LNCAP (cell line): ENCODE data around the gene HJV.

Source experiments
- TF ChIP-seq, protein P1 (sequence below): fragments of 450-650 bp; IDR thresholded peaks from 2 replicates; pipeline ENCODE4 v1.5.1; 2017; ENCODE audit warnings: mild to moderate bottlenecking

HJV gene

DNA sequence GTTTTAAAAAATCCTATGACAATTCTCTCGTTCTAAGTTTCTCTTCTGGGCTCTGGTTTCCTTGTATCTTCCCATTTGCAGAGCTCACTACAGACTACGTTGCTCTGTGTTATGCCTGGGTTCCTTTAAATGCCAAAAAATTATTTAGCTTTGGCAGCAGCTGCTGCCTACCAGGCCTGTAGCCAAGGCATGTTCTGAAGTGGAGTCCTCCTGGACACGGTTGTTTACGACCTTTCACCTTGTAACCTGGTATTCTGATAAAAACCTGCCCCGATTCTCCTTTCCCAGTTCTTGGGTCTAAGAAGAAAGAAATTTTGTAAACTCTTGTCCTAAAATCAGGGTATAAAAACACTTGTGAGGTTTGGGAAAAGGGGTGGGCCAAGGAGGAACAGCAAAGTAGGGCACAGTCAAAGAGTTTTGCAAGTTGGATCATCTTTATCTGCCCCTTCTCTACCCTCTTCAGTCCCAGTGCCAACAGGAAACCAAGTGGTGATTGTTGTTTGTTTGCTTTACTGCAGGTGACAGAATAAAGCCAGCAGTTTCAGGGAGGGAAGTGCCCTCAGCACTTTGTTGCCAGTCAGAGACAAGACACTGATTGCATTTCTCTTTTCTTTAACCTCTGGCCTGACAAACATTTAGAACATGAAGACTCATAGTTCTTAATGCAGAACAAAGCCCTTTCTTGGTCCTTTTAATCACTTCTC lies 22.1 kb downstream of the HJV start:
- TF ChIP-seq, protein P1, sequence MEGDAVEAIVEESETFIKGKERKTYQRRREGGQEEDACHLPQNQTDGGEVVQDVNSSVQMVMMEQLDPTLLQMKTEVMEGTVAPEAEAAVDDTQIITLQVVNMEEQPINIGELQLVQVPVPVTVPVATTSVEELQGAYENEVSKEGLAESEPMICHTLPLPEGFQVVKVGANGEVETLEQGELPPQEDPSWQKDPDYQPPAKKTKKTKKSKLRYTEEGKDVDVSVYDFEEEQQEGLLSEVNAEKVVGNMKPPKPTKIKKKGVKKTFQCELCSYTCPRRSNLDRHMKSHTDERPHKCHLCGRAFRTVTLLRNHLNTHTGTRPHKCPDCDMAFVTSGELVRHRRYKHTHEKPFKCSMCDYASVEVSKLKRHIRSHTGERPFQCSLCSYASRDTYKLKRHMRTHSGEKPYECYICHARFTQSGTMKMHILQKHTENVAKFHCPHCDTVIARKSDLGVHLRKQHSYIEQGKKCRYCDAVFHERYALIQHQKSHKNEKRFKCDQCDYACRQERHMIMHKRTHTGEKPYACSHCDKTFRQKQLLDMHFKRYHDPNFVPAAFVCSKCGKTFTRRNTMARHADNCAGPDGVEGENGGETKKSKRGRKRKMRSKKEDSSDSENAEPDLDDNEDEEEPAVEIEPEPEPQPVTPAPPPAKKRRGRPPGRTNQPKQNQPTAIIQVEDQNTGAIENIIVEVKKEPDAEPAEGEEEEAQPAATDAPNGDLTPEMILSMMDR, result no peak

DNA sequence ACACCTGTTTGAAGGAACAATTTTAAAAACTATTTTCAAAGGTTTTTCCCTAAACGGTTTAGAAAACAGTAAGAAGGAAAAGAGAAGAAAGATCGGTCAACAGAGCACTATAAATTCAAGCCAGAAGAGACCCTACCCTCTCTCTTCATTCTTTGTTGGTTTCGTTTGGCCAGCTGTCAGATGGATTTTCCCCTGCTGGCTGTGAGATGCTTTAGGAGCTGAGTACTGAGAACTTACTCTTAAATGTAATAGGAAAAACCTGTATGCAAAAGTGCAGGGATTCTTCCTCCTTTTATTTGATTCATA lies 23.9 kb downstream of the HJV start:
- TF ChIP-seq, protein P1, result no peak

DNA sequence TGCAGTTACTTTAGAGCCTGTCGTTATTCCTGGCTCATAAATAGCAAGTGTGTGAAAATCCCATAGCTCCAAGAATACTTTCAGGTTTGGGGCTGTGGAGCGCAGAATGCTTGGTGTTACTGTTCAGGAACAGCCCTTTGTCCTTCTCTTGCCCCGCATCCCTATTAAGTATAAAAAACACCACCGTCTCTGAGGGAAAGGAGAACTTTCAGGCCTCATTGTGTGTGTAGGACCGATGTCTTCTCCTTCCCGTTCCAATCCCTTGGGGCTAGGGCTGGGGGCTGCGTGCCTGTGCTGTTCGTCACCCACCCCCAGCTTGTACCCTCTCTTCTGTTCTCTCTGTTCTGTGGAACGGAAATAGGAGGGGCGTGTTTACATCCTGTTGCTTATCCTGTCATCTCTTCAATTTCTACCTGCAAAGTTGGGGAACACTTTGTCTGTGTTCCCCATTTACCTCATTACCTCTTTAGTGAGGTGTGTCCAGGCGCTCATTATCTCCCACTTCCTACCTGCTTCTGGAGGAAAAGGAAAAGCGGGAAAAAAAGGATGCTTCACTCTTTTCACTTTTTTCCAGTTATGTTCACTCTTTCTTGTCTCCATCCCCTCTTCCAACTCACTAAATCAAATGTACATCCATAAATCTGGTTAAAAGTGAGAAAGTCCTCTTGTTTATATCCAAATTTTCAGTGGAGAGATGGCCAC lies 24.4 kb downstream of the HJV start:
- TF ChIP-seq, protein P1, result no peak

DNA sequence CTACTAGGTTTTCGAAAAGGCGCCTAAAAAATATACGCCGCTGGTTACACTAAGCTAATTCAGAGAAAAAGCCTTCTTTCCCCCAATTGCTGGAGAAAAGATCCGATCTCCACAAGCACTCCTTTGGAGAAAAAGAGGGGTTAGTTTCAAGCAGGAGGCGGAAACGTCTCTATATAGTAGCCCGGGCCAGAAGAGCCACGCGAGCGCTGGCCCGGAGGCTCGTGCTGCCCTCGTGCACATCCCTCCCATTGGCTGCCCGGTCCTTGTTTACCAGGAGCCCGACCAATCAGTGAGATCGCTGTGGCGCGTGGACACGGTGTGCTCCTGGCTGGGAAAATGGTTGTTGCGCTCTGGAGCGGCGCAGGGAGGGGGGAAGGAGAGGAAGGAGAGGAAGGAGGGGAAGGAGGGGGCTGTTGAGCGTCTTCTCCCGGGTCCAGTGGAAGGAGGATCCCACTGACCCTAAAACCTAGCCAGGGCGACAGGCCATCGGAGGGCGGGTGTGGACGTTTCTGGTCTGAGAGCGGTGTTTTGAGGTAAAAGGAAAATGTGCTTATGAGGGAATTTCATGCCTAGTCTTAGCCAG lies 25.0 kb downstream of the HJV start, which contains the start of gene TXNIP:
Gene TXNIP, minus strand, starts transcription at position 147 of the 583 bp plus-strand sequence. CDS start 313 bp downstream, outside the sequence.
- TF ChIP-seq, protein P1, result no peak

DNA sequence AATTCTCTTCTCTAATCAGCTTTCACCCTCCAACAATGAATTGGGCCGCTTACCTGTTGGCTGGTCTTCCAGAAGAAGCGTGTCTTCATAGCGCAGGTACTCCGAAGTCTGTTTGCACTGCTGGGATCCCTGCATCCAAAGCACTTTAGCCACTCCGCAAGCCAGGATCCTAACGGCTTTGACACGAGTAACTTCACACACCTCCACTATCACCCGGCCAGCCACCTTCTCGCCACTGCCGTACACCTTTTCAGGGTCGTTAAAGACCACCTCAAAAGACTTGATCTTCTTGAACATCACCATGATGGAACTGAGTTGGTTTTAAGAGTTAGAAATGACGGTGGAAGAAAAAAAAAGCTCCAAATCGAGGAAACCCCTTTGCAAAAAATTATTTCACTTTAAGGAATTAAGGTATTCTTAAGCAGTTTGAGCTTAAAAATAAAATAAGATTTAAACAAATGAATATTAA lies 25.5 kb downstream of the HJV start:
- TF ChIP-seq, protein P1, result no peak

DNA sequence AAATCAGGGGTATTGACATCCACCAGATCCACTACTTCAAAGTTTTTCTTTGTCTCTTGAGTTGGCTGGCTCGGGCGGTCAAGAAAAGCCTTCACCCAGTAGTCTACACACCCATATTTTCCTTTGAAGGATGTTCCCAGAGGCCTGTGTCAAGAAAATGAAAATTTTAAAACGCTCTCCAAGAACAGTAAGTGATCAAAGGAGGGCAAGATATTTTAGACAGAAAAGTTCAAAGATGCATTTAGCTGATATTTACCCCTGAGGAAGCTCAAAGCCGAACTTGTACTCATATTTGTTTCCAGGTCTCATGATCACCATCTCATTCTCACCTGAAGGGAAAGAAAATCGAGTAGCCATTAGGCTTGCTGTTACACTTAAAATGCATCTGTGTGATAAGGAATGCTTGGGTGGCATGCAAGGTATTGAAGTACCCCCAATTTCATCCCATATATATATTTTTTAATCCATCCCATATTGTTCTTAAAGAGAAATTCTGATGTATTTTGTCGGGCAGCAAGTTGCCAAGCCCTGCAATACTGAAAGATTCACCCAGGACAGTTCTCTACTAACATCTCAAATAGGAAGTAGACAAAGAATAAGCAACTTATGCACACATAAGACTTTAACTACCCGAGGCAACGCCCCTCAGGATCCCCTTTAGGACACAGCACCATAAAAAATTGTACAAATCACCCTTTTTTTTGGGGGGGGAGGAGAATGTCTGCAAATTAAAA lies 26.2 kb downstream of the HJV start:
- TF ChIP-seq, protein P1, result no peak

DNA sequence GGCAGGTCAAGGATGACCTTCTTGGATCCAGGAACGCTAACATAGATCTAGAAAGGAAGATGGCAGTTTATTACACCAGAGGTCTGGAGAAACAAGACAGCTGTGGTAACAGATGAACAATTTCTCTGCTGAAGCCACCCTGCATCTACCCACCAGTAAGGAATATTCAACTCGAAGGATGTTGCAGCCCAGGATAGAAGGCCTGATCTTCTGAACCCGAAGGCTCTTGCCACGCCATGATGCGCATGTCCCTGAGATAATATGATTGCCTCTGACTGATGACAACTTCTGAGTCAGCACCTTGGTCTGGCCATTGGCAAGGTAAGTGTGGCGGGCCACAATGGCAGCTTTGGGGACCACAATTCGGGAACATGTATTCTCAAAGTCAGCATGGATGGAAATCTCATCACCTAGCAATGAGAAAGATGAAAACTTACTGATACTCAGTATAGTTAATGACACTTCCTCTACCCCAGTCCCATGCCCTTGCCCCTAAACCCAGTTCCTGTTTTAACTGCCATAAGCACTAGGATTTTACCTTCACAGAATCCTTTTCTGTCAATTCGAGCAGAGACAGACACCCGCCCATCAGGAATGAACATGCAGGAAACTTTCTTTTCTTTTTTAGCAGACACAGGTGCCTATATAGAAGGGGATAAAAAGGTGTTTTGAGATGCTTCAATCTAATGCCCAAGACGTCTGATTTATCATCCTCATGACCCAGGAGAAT lies 27.0 kb downstream of the HJV start:
- TF ChIP-seq, protein P1, result no peak
